ENCODE data around the gene HIBCH. TPM values are rescaled to one million over a fixed set of nuclear protein-coding genes. Genes with fewer than 3 reads are reported as not detected.
"Not testable (repeated sequence)": the region's sequence is repeated elsewhere in the genome, so short reads cannot be mapped to it uniquely, and the experiment has no call there.

HIBCH gene
- total and polyA plus RNA-seq, 4 experiments from 2014 or later: 19.3 to 22.3 (median 19.8) TPM

- H3K4me3 Mint-ChIP-seq: peak overlapping the region; percentile 89 to 94 (median 90)
- H3K9me3 Mint-ChIP-seq: no peaks in the 10 kb centered on the region
- Histone ChIP-seq H3K4me3 (ENCODE audit: low read length in 2 of 2) (peak overlapping the region; percentile 28 to 45), H3K27ac (ENCODE audit: low read depth, low read length) (no peak overlapping the region), H3K9me3 (ENCODE audit: control insufficient read depth in 1 of 2, low read length in 2 of 2) (no peaks in the 10 kb centered on the region), H3K27me3 (ENCODE audit: insufficient read depth, low read length) (no peaks in the 10 kb centered on the region), H3K4me1 (ENCODE audit: insufficient read depth, low read length) (peaks cover 14% of the 10 kb centered on the region), H3K36me3 (ENCODE audit: insufficient read depth, low read length) (no peaks in the 10 kb centered on the region)
- H3K27me3 Mint-ChIP-seq: no peaks in the 10 kb centered on the region
- peak overlapping the region in 6 of 7 donors; percentile 48 to 92 (median 82) for H3K27ac Mint-ChIP-seq
- intact Hi-C loops (cut with micrococcal nuclease): no loop called here
- no peak for DNase-seq
- ChIA-PET POLR2A (ENCODE audit: partially characterized antibody) (interaction anchor here (2.3 to 2.5 kb wide), 2 partner anchors 17 to 23 kb away, joined by 13 to 14 read pairs; partner anchors contain the start of gene HIBCH), CTCF (ENCODE audit: partially characterized antibody) (interaction anchor here (1.7 to 4.3 kb wide), 2 partner anchors 24 to 64 kb away, joined by 4 to 18 read pairs; partner anchors contain the start of gene HIBCH)
- H3K36me3 Mint-ChIP-seq: peaks cover 0 to 4% of the 10 kb centered on the region in 2 donors
- peaks cover 9 to 20% (median 13%) of the 10 kb centered on the region in 4 donors for H3K4me1 Mint-ChIP-seq
These were observed 23.5 kb upstream of the HIBCH start for GRCh38 chr2:190343089-190343535.

DNA sequence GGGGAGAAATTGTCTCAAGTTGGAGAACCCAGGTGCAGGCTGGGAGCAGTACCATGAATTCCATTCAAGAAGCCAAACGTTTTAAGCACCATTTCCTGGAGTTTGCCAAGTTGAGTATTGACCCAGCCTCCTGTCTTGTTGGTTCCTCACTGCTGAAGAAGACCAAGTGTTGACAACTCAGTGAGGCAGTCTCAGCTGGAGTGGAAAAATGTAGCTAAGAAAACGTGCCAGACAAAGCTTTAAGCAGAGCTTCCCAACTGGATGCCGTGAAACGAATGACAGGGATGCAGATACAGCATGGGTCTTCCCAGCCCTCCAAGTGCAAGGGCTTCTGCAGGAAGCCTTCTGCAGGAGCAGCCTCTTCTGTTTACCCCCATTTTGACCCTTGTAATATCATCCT lies 23.0 kb upstream of the HIBCH start:
- peak overlapping the region; percentile 89 to 94 (median 90) for H3K4me3 Mint-ChIP-seq
- ChIA-PET POLR2A (ENCODE audit: partially characterized antibody) (interaction anchor here (2.3 to 2.5 kb wide), 2 partner anchors 17 to 22 kb away, joined by 13 to 14 read pairs; partner anchors contain the start of gene HIBCH), CTCF (ENCODE audit: partially characterized antibody) (interaction anchor here (1.7 to 4.3 kb wide), 2 partner anchors 23 to 64 kb away, joined by 4 to 18 read pairs; partner anchors contain the start of gene HIBCH)

DNA sequence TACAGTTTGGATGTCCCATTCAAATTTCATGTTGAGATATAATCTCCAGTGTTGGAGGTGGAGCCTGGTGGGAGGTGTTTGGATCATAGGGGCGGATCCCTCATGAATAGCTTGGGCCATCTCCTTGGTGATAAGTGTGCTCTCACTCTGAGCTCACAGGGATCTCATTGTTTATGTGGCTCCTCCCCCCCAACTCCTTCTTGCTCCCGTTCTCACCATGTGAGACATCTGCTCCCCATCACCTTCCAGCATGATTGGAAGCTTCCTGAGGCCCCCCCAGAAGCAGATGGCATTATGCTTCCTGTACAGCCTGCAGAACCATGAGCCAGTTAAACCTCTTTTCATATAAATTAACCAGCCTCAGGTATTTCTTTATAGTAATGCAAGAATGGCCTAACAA lies 20.7 kb upstream of the HIBCH start:
- Mint-ChIP-seq H3K4me1 (peaks cover 9 to 20% (median 13%) of the 10 kb centered on the region in 4 donors), H3K4me3 (no peak overlapping the region), H3K27ac (peak overlapping the region in 3 of 7 donors; percentile 9 to 30 (median 22)), H3K27me3 (no peaks in the 10 kb centered on the region), H3K36me3 (peaks cover 0 to 4% of the 10 kb centered on the region in 2 donors), H3K9me3 (no peaks in the 10 kb centered on the region)
- ChIA-PET POLR2A (ENCODE audit: partially characterized antibody) (interaction anchor here (0.6 kb wide), 1 partner anchor 683 kb away, joined by 4 read pairs; no protein-coding TSS in a partner anchor), CTCF (ENCODE audit: partially characterized antibody) (no interaction called here)
- Histone ChIP-seq H3K27me3 (ENCODE audit: insufficient read depth, low read length) (no peaks in the 10 kb centered on the region), H3K9me3 (ENCODE audit: control insufficient read depth in 1 of 2, low read length in 2 of 2) (no peaks in the 10 kb centered on the region), H3K4me1 (ENCODE audit: insufficient read depth, low read length) (peaks cover 14% of the 10 kb centered on the region), H3K4me3 (ENCODE audit: low read length in 2 of 2) (no peak overlapping the region), H3K36me3 (ENCODE audit: insufficient read depth, low read length) (no peaks in the 10 kb centered on the region), H3K27ac (ENCODE audit: low read depth, low read length) (no peak overlapping the region)
- intact Hi-C loops (cut with micrococcal nuclease): no loop called here
- DNase-seq: no peak

More for the DNA sequence above, 23.0 kb upstream of the HIBCH start:
- no peaks in the 10 kb centered on the region for H3K27me3 Mint-ChIP-seq
- DNase-seq: no peak
- Histone ChIP-seq H3K4me3 (ENCODE audit: low read length in 2 of 2) (no peak overlapping the region), H3K27me3 (ENCODE audit: insufficient read depth, low read length) (no peaks in the 10 kb centered on the region), H3K9me3 (ENCODE audit: control insufficient read depth in 1 of 2, low read length in 2 of 2) (no peaks in the 10 kb centered on the region), H3K4me1 (ENCODE audit: insufficient read depth, low read length) (peaks cover 14% of the 10 kb centered on the region), H3K27ac (ENCODE audit: low read depth, low read length) (no peak overlapping the region), H3K36me3 (ENCODE audit: insufficient read depth, low read length) (no peaks in the 10 kb centered on the region)
- H3K36me3 Mint-ChIP-seq: peaks cover 0 to 4% of the 10 kb centered on the region in 2 donors
- H3K9me3 Mint-ChIP-seq: no peaks in the 10 kb centered on the region
- intact Hi-C loops (cut with micrococcal nuclease): no loop called here
- peaks cover 9 to 20% (median 13%) of the 10 kb centered on the region in 4 donors for H3K4me1 Mint-ChIP-seq
- H3K27ac Mint-ChIP-seq: peak overlapping the region in 2 of 7 donors; percentile 48 to 62

DNA sequence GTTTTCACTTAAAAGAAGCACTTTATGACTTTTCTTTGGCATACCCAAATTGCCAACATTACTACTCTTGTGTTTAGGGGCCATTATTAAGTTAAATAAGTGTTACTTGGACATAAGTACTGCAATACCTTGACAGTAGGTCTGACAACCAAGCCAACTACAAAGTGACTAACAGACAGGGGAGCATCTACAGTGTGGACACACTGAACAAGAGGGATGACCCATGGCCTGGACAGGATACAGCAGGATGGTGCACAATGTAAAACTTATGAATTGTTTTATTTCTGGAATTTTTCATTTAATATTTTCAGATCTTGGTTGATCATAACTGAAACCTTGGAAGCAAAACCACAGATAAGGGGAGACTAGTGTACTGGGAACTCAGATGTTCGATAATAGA lies 19.8 kb upstream of the HIBCH start:
- no peaks in the 10 kb centered on the region for H3K9me3 ChIP-seq (ENCODE audit: control insufficient read depth in 1 of 2, low read length in 2 of 2)
- intact Hi-C loops (cut with micrococcal nuclease): no loop called here
- Mint-ChIP-seq H3K27me3 (no peaks in the 10 kb centered on the region), H3K9me3 (no peaks in the 10 kb centered on the region), H3K4me3 (no peak overlapping the region), H3K4me1 (peaks cover 7 to 16% (median 10%) of the 10 kb centered on the region in 4 donors), H3K36me3 (peaks cover 0 to 3% of the 10 kb centered on the region in 2 donors), H3K27ac (peak overlapping the region in 1 of 7 donors; percentile 6)
- ChIA-PET CTCF (ENCODE audit: partially characterized antibody) (interaction anchor here (1.7 kb wide), 1 partner anchor 340 kb away, joined by 5 read pairs; no protein-coding TSS in a partner anchor), POLR2A (ENCODE audit: partially characterized antibody) (no interaction called here)
- H3K36me3 ChIP-seq (ENCODE audit: insufficient read depth, low read length): no peaks in the 10 kb centered on the region
- no peak for DNase-seq
- H3K4me1 ChIP-seq (ENCODE audit: insufficient read depth, low read length): peaks cover 6% of the 10 kb centered on the region
- H3K27ac ChIP-seq (ENCODE audit: low read depth, low read length): no peak overlapping the region
- no peaks in the 10 kb centered on the region for H3K27me3 ChIP-seq (ENCODE audit: insufficient read depth, low read length)
- no peak overlapping the region for H3K4me3 ChIP-seq (ENCODE audit: low read length in 2 of 2)

- Histone ChIP-seq H3K27me3 (ENCODE audit: insufficient read depth, low read length) (no peaks in the 10 kb centered on the region), H3K36me3 (ENCODE audit: insufficient read depth, low read length) (no peaks in the 10 kb centered on the region), H3K9me3 (ENCODE audit: control insufficient read depth in 1 of 2, low read length in 2 of 2) (no peaks in the 10 kb centered on the region), H3K4me1 (ENCODE audit: insufficient read depth, low read length) (peaks cover 3% of the 10 kb centered on the region), H3K4me3 (ENCODE audit: low read length in 2 of 2) (no peak overlapping the region), H3K27ac (ENCODE audit: low read depth, low read length) (no peak overlapping the region)
- Mint-ChIP-seq H3K4me1 (peaks cover 4 to 13% (median 7%) of the 10 kb centered on the region in 4 donors), H3K9me3 (no peaks in the 10 kb centered on the region), H3K36me3 (peaks cover 0 to 2% of the 10 kb centered on the region in 2 donors), H3K27me3 (no peaks in the 10 kb centered on the region), H3K27ac (no peak overlapping the region), H3K4me3 (no peak overlapping the region)
- intact Hi-C loops (cut with micrococcal nuclease): loop anchor here (1.0 kb wide), 1 partner anchor 34 kb away; no protein-coding TSS in a partner anchor
- no peak for DNase-seq
- ChIA-PET CTCF (ENCODE audit: partially characterized antibody) (interaction anchor here (1.2 to 1.7 kb wide), 3 partner anchors 12 to 341 kb away, joined by 3 to 6 read pairs (median 5); no protein-coding TSS in a partner anchor), POLR2A (ENCODE audit: partially characterized antibody) (no interaction called here)
These were observed 18.8 kb upstream of the HIBCH start for GRCh38 chr2:190338453-190338852.

GRCh38 chr2:190336420-190336819 lies 16.8 kb upstream of the HIBCH start:
- Histone ChIP-seq H3K27ac (ENCODE audit: low read depth, low read length) (no peak overlapping the region), H3K9me3 (ENCODE audit: control insufficient read depth in 1 of 2, low read length in 2 of 2) (no peaks in the 10 kb centered on the region), H3K36me3 (ENCODE audit: insufficient read depth, low read length) (no peaks in the 10 kb centered on the region), H3K4me3 (ENCODE audit: low read length in 2 of 2) (no peak overlapping the region), H3K4me1 (ENCODE audit: insufficient read depth, low read length) (no peaks in the 10 kb centered on the region), H3K27me3 (ENCODE audit: insufficient read depth, low read length) (no peaks in the 10 kb centered on the region)
- ChIA-PET POLR2A (ENCODE audit: partially characterized antibody) (no interaction called here), CTCF (ENCODE audit: partially characterized antibody) (no interaction called here)
- H3K9me3 Mint-ChIP-seq: no peaks in the 10 kb centered on the region
- intact Hi-C loops (cut with micrococcal nuclease): no loop called here
- no peak for DNase-seq
- H3K27ac Mint-ChIP-seq: no peak overlapping the region
- H3K4me1 Mint-ChIP-seq: no peaks in the 10 kb centered on the region
- no peak overlapping the region for H3K4me3 Mint-ChIP-seq
- no peaks in the 10 kb centered on the region for H3K36me3 Mint-ChIP-seq
- no peaks in the 10 kb centered on the region for H3K27me3 Mint-ChIP-seq

GRCh38 chr2:190335584-190335983 lies 16.0 kb upstream of the HIBCH start:
- H3K4me1 Mint-ChIP-seq; H3K27me3 ChIP-seq (ENCODE audit: insufficient read depth, low read length); H3K4me3 ChIP-seq (ENCODE audit: low read length in 2 of 2); H3K4me1 ChIP-seq (ENCODE audit: insufficient read depth, low read length); H3K4me3 Mint-ChIP-seq; DNase-seq; POLR2A ChIA-PET (ENCODE audit: partially characterized antibody); H3K9me3 ChIP-seq (ENCODE audit: control insufficient read depth in 1 of 2, low read length in 2 of 2); H3K36me3 Mint-ChIP-seq; intact Hi-C loops (cut with micrococcal nuclease); H3K27ac ChIP-seq (ENCODE audit: low read depth, low read length); H3K27ac Mint-ChIP-seq; H3K36me3 ChIP-seq (ENCODE audit: insufficient read depth, low read length); H3K9me3 Mint-ChIP-seq; CTCF ChIA-PET (ENCODE audit: partially characterized antibody); H3K27me3 Mint-ChIP-seq: not testable (repeated sequence)

Data from CD4-positive, alpha-beta memory T cell (primary cell).